GM12878 (cell line): ENCODE data around the gene COG1. TPM values are rescaled to one million over a fixed set of nuclear protein-coding genes. Genes with fewer than 3 reads are reported as not detected.

ENCODE experiments used
- ATAC-seq: fragments of 200-7000 bp; cut with Tn5 transposase; 3 replicates; pipeline ENCODE4 v1.9.1; 2020; ENCODE audit warnings: mild to moderate bottlenecking, moderate library complexity
- BruUV-seq: library from RNA; stranded (reverse); fragments of 400-500 nt; replicated peaks from 2 replicates; lab custom pipeline; 2021; lab: Mats Ljungman, UMichigan
- CTCF ChIA-PET: fragments of 300-600 bp; sonication (Branson Sonifier 250); formaldehyde crosslinking; extraction: SDS; loops from one replicate; lab custom pipeline; 2021; ENCODE audit warnings: inconsistent platforms; lab: Yijun Ruan, JAX
- POLR2A ChIA-PET: fragments of 350-600 bp; formaldehyde crosslinking; extraction: SDS; loops from one replicate; lab custom pipeline; 2021; ENCODE audit warnings: inconsistent platforms; lab: Charles Lee
- RAD21 ChIA-PET: fragments of 300-600 bp; sonication (Branson Sonifier 250); formaldehyde crosslinking; loops from one replicate; lab custom pipeline; 2023; ENCODE audit warnings: antibody characterized with exemption; ENCODE audit not compliant: unreplicated experiment; lab: Charles Lee
- SMC1A ChIA-PET: fragments of 300-600 bp; sonication (Branson Sonifier 250); formaldehyde crosslinking; loops from one replicate; lab custom pipeline; 2023; ENCODE audit not compliant: unreplicated experiment, uncharacterized antibody; lab: Charles Lee
- DNase-seq: peaks from one replicate; pipeline ENCODE4 v3.0.0-alpha.2; 2011; ENCODE audit warnings: low read depth, low spot score
- FAIRE-seq: peaks from 3 replicates; lab custom pipeline; 2011; peaks lifted over from hg19 to GRCh38; lab: Jason Lieb, UNC
- H2AFZ ChIP-seq: 2 replicates; pipeline ENCODE4 v1.6.0; 2011; ENCODE audit warnings: low read depth, low read length, control low read depth; ENCODE audit not compliant: control insufficient read depth
- H3K27ac ChIP-seq: 2 replicates; pipeline ENCODE4 v1.5.1; 2011; ENCODE audit warnings: control low read depth; ENCODE audit not compliant: control insufficient read depth, insufficient read depth
- H3K27me3 ChIP-seq, 2 experiments: replicated peaks in 1 of 2; 2 replicates each; pipeline versions ENCODE4 v1.6.0 to v1.6.1; 2011; ENCODE audit warnings: low read length in 1 of 2; ENCODE audit not compliant: control insufficient read depth in 2 of 2, insufficient read depth in 2 of 2
- H3K36me3 ChIP-seq, 2 experiments: 2 replicates each; pipeline ENCODE4 v1.5.1; 2011; ENCODE audit warnings: low read length in 1 of 2; ENCODE audit not compliant: control insufficient read depth in 2 of 2, insufficient read depth in 2 of 2
- H3K4me1 ChIP-seq: 2 replicates; pipeline ENCODE4 v1.6.1; 2011; ENCODE audit warnings: mild to moderate bottlenecking, low read length, moderate library complexity, mixed read lengths; ENCODE audit not compliant: control insufficient read depth, insufficient read depth
- H3K4me2 ChIP-seq: 2 replicates; pipeline ENCODE4 v1.6.0; 2011; ENCODE audit warnings: control low read depth; ENCODE audit not compliant: control insufficient read depth, insufficient read depth
- H3K4me3 ChIP-seq: fragments of 200-600 bp; sonication (generic); 2 replicates; pipeline ENCODE4 v1.5.1; 2016
- H3K79me2 ChIP-seq: 2 replicates; pipeline ENCODE4 v1.6.0; 2011; ENCODE audit warnings: low read length; ENCODE audit not compliant: control insufficient read depth, insufficient read depth
- H3K9ac ChIP-seq: 2 replicates; pipeline ENCODE4 v1.8.0; 2011; ENCODE audit warnings: low read length, control low read depth, mixed read lengths; ENCODE audit not compliant: control insufficient read depth, insufficient read depth
- H3K9me3 ChIP-seq: replicated peaks from 3 replicates; pipeline ENCODE4 v1.5.1; 2011; ENCODE audit warnings: mild to moderate bottlenecking, low read length; ENCODE audit not compliant: control insufficient read depth, insufficient read depth
- H4K20me1 ChIP-seq: 2 replicates; pipeline ENCODE4 v1.6.0; 2011; ENCODE audit not compliant: control insufficient read depth, insufficient read depth
- BMI1 ChIP-seq: fragments of 450-650 bp; IDR thresholded peaks from 2 replicates; pipeline ENCODE4 v1.6.1; 2016; ENCODE audit warnings: mild to moderate bottlenecking, moderate library complexity, borderline replicate concordance
- IKZF2 ChIP-seq, 2 experiments: fragments of 450-650 bp; IDR thresholded peaks; 2 replicates each; pipeline ENCODE4 v1.6.1; 2017; ENCODE audit warnings: mild to moderate bottlenecking in 2 of 2, moderate library complexity in 2 of 2
- NR2F1 ChIP-seq: fragments of 450-650 bp; conservative IDR thresholded peaks from 2 replicates; pipeline ENCODE4 v1.6.1; 2017; ENCODE audit warnings: mild to moderate bottlenecking
- SMC3 ChIP-seq: IDR thresholded peaks from 2 replicates; pipeline ENCODE4 v1.6.1; 2011; ENCODE audit warnings: low read length, improper control_type of control experiment, borderline replicate concordance
- STAT1 ChIP-seq: fragments of 450-650 bp; conservative IDR thresholded peaks from 2 replicates; pipeline ENCODE4 v1.6.1; 2014; ENCODE audit warnings: antibody characterized with exemption, mild to moderate bottlenecking
- ZNF24 ChIP-seq: fragments of 450-650 bp; IDR thresholded peaks from 2 replicates; pipeline ENCODE4 v1.6.1; 2017; ENCODE audit warnings: antibody characterized with exemption, mild to moderate bottlenecking
- WGBS: methylation state at CpG from one replicate; pipeline ENCODE4 v1.1.6; 2016; ENCODE audit warnings: low lambda C conversion rate; ENCODE audit not compliant: insufficient replicate concordance, insufficient coverage; ENCODE audit errors: missing lambda C conversion rate; 5-methylcytosine and 5-hydroxymethylcytosine counted together
- in situ Hi-C: fragments of 300-500 bp; cut with MboI; formaldehyde crosslinking; loops from 9 replicates; pipeline ENCODE4 v1.14.3; 2018; ENCODE audit warnings: mixed read lengths
- intact Hi-C: fragments of 100-400 bp; cut with micrococcal nuclease; formaldehyde crosslinking; loops from one replicate; pipeline ENCODE4 v1.14.2; 2022; ENCODE audit not compliant: unreplicated experiment
- polyA plus RNA-seq, 11 experiments: library from polyadenylated mRNA; depleted of rRNA in 4 of 11; unstranded in 6 of 11; stranded (reverse) in 5 of 11; fragments of >200 nt; fragmentation: Nextera tagmentation in 4 of 11; fragmentation: Illumina TruSeq in 1 of 11; extraction: Ambion mirVana in 4 of 11; extraction: Trizol in 1 of 11; gene quantifications; 1 replicate in 1 of 11; 2 replicates in 10 of 11; pipeline versions ENCODE4 v1.2.1 to v1.2.3, GENCODE V29; 2011 to 2016; ENCODE audit warnings: inconsistent platforms in 2 of 11, missing spikeins in 2 of 11, low read depth in 1 of 11
- total RNA-seq, 4 experiments: library from RNA; depleted of rRNA in 3 of 4; stranded (reverse); fragments of >200 nt in 3 of 4; fragmentation: Illumina TruSeq in 1 of 4; extraction: Trizol in 1 of 4; gene quantifications; 2 replicates each; pipeline versions ENCODE4 v1.2.1 to v1.2.3, GENCODE V29; 2013 to 2021
- TF ChIP-seq, protein P1 (sequence below), 3 experiments: IDR thresholded peaks in 2 of 3; conservative IDR thresholded peaks in 1 of 3; 2 replicates each; pipeline ENCODE4 v1.5.1; 2011; ENCODE audit warnings: low read depth in 3 of 3, low read length in 3 of 3, mild to moderate bottlenecking in 3 of 3, control low read depth in 2 of 3, moderate library complexity in 2 of 3, inconsistent platforms in 1 of 3, mixed read lengths in 1 of 3; ENCODE audit not compliant: control insufficient read depth in 2 of 3, insufficient read depth in 1 of 3; ENCODE audit errors: extremely low read depth in 1 of 3

The COG1 gene
- total and polyA plus RNA-seq, 10 of the 15 experiments (the other 5 are each of a cell fraction or from before 2014, with no cell fraction given) = 10.5 to 24.1 (median 18.1) TPM

DNA sequence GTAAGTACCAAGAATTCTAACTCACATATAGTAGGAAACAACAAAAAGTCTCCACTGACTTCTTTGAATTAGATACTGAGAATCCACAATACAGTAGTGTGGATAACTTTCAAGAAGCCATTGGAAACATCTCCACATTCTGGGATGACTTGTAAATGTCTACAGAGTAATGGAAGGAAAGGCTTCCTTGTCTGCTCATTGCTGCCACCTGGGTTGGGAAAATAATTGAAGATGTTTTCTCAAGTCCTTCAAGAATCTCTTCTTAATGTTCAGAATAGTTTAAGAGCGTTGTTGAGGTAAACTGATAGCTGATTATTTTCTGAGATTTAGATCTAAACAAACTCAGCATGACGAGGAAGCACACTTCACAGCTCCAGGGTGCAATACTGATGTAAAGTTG lies 54.9 kb downstream of the COG1 start:
- H3K27me3 ChIP-seq = no peaks in the 10 kb centered on the region
- FAIRE-seq (no peak), DNase-seq (no peak), ATAC-seq (no peak)
- ChIA-PET POLR2A (no interaction called here), SMC1A (interaction anchor here (0.7 to 16.1 kb wide), 8 partner anchors 15 to 521 kb away, joined by 3 to 261 read pairs (median 4); partner anchors contain the start of gene COG1), CTCF (interaction anchor here (0.7 to 12.7 kb wide), 7 partner anchors 8 to 691 kb away, joined by 3 to 365 read pairs (median 10); partner anchors contain the start of gene COG1), RAD21 (interaction anchor here (1.0 to 3.3 kb wide), 4 partner anchors 9 to 520 kb away, joined by 3 to 18 read pairs (median 3); no protein-coding TSS in a partner anchor)
- H3K79me2 ChIP-seq = no peaks in the 10 kb centered on the region
- BruUV-seq = no TSS peak
- H3K27ac ChIP-seq = no peak overlapping the region
- TF ChIP-seq ZNF24 (no peak), STAT1 (no peak), IKZF2 (IDR thresholded peaks at IDR 0.05) (no peak), NR2F1 (no peak), SMC3 (peak; percentile 19; the same call in 1 of the 2 replicates), BMI1 (no peak)
- TF ChIP-seq, protein P1, sequence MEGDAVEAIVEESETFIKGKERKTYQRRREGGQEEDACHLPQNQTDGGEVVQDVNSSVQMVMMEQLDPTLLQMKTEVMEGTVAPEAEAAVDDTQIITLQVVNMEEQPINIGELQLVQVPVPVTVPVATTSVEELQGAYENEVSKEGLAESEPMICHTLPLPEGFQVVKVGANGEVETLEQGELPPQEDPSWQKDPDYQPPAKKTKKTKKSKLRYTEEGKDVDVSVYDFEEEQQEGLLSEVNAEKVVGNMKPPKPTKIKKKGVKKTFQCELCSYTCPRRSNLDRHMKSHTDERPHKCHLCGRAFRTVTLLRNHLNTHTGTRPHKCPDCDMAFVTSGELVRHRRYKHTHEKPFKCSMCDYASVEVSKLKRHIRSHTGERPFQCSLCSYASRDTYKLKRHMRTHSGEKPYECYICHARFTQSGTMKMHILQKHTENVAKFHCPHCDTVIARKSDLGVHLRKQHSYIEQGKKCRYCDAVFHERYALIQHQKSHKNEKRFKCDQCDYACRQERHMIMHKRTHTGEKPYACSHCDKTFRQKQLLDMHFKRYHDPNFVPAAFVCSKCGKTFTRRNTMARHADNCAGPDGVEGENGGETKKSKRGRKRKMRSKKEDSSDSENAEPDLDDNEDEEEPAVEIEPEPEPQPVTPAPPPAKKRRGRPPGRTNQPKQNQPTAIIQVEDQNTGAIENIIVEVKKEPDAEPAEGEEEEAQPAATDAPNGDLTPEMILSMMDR (IDR thresholded peaks at IDR 0.05 in 2 of 3, conservative IDR thresholded peaks at IDR 0.05 in 1 of 3; ENCODE audit: control insufficient read depth in 2 of 3, extremely low read depth in 1 of 3, insufficient read depth in 1 of 3, low read depth in 3 of 3, low read length in 3 of 3) = peak in 1 of 3 experiments; percentile 32; a peak in 1 of 6 replicates
- H3K9me3 ChIP-seq = no peaks in the 10 kb centered on the region
- in situ Hi-C loops (no loop called here), intact Hi-C loops (no loop called here)
- H2AFZ ChIP-seq = no peak overlapping the region
- H3K4me3 ChIP-seq = no peak overlapping the region
- H3K9ac ChIP-seq = no peak overlapping the region
- WGBS = 93% methylated on average over 2 of the region's 2 CpGs
- no peaks in the 10 kb centered on the region for H4K20me1 ChIP-seq
- H3K4me2 ChIP-seq = no peak overlapping the region
- H3K36me3 ChIP-seq = peaks cover 0 to 19% of the 10 kb centered on the region in 2 experiments; a peak in 3 of 4 replicates
- H3K4me1 ChIP-seq = no peaks in the 10 kb centered on the region
